ENCODE results near the gene ROBO1. TPM values are rescaled to one million over a fixed set of nuclear protein-coding genes. Genes with fewer than 3 reads are reported as not detected.

The ROBO1 gene
- total and polyA plus RNA-seq, 4 donors = 1.0 to 30.3 (median 3.9) TPM

- TF ChIP-seq REST (IDR thresholded peaks at IDR 0.05) (no peak), FOXA2 (IDR thresholded peaks at IDR 0.05) (no peak), EGR1 (IDR thresholded peaks at IDR 0.05; ENCODE audit: low read depth in 2 of 2) (no peak), SP1 (IDR thresholded peaks at IDR 0.05) (no peak), JUND (IDR thresholded peaks at IDR 0.05) (no peak), HNF4G (IDR thresholded peaks at IDR 0.05) (no peak), RAD21 (IDR thresholded peaks at IDR 0.05) (no peak), GABPA (IDR thresholded peaks at IDR 0.05 in 1 of 2, conservative IDR thresholded peaks at IDR 0.05 in 1 of 2) (no peak)
These were observed 605.9 kb downstream of the ROBO1 start (continued) for GRCh38 chr3:79161941-79162340.

- H3K27ac ChIP-seq (ENCODE audit: low read depth in 1 of 2, low read length in 2 of 2) = no peak overlapping the region
- H3K36me3 ChIP-seq (ENCODE audit: control insufficient read depth in 4 of 4, insufficient read depth in 3 of 4, low read depth in 1 of 4, low read length in 3 of 4) = no peaks in the 10 kb centered on the region
- TF ChIP-seq JUND (IDR thresholded peaks at IDR 0.05) (no peak), RXRA (IDR thresholded peaks at IDR 0.05) (no peak)
- H3K27me3 ChIP-seq (ENCODE audit: control insufficient read depth in 4 of 4, insufficient read depth in 4 of 4, low read length in 3 of 4) = no peaks in the 10 kb centered on the region
- no peak overlapping the region for H3K9ac ChIP-seq (ENCODE audit: low read depth in 1 of 2, low read length in 2 of 2)
- no peak overlapping the region for H3K4me3 ChIP-seq (ENCODE audit: low read depth in 1 of 3, low read length in 3 of 3)
- no peaks in the 10 kb centered on the region for H3K9me3 ChIP-seq (ENCODE audit: control insufficient read depth in 4 of 4, low read length in 3 of 4)
- H3K4me1 ChIP-seq (ENCODE audit: control insufficient read depth in 4 of 4, insufficient read depth in 4 of 4, low read length in 3 of 4) = no peaks in the 10 kb centered on the region
- no peak for DNase-seq (ENCODE audit: low spot score)
- WGBS = 89% methylated on average over 1 of the region's 1 CpG
These were observed 607.4 kb downstream of the ROBO1 start for GRCh38 chr3:79160421-79160820.

GRCh38 chr3:79159736-79160135 lies 608.1 kb downstream of the ROBO1 start:
- no peaks in the 10 kb centered on the region for H3K27me3 ChIP-seq (ENCODE audit: control insufficient read depth in 4 of 4, insufficient read depth in 4 of 4, low read length in 3 of 4)
- no peak overlapping the region for H3K9ac ChIP-seq (ENCODE audit: low read depth in 1 of 2, low read length in 2 of 2)
- 76% methylated on average over 2 of the region's 2 CpGs for WGBS
- no peaks in the 10 kb centered on the region for H3K36me3 ChIP-seq (ENCODE audit: control insufficient read depth in 4 of 4, insufficient read depth in 3 of 4, low read depth in 1 of 4, low read length in 3 of 4)
- H3K4me1 ChIP-seq (ENCODE audit: control insufficient read depth in 4 of 4, insufficient read depth in 4 of 4, low read length in 3 of 4) = no peaks in the 10 kb centered on the region
- H3K4me3 ChIP-seq (ENCODE audit: low read depth in 1 of 3, low read length in 3 of 3) = no peak overlapping the region
- no peaks in the 10 kb centered on the region for H3K9me3 ChIP-seq (ENCODE audit: control insufficient read depth in 4 of 4, low read length in 3 of 4)
- TF ChIP-seq HNF4A (conservative IDR thresholded peaks at IDR 0.05) = no peak
- TF ChIP-seq ATF3 (IDR thresholded peaks at IDR 0.05) = no peak
- TF ChIP-seq RXRA (IDR thresholded peaks at IDR 0.05) = no peak
- no peak for TF ChIP-seq NR2F2 (IDR thresholded peaks at IDR 0.05)
- TF ChIP-seq GABPA (IDR thresholded peaks at IDR 0.05 in 1 of 2, conservative IDR thresholded peaks at IDR 0.05 in 1 of 2) = no peak
- no peak for TF ChIP-seq EGR1 (IDR thresholded peaks at IDR 0.05; ENCODE audit: low read depth in 2 of 2)
- TF ChIP-seq SP1 (IDR thresholded peaks at IDR 0.05) = no peak
- no peak for TF ChIP-seq FOXA2 (IDR thresholded peaks at IDR 0.05)
- no peak for TF ChIP-seq RAD21 (IDR thresholded peaks at IDR 0.05)
- TF ChIP-seq YY1 (IDR thresholded peaks at IDR 0.05) = no peak
- no peak for TF ChIP-seq ZBTB33 (IDR thresholded peaks at IDR 0.05)
- no peak for TF ChIP-seq HNF4G (IDR thresholded peaks at IDR 0.05)
- no peak for TF ChIP-seq JUND (IDR thresholded peaks at IDR 0.05)
- no peak for TF ChIP-seq MAX (IDR thresholded peaks at IDR 0.05)
- TF ChIP-seq TAF1 (conservative IDR thresholded peaks at IDR 0.05) = no peak
- TF ChIP-seq REST (IDR thresholded peaks at IDR 0.05) = no peak
- TF ChIP-seq CTCF (IDR thresholded peaks at IDR 0.05; ENCODE audit: low read depth, low read length, missing input control) = no peak
- H3K27ac ChIP-seq (ENCODE audit: low read depth in 1 of 2, low read length in 2 of 2) = no peak overlapping the region
- DNase-seq (ENCODE audit: low spot score) = no peak
